Osteocyte (in vitro differentiated cells): Measurements from ENCODE around the gene GPRIN3. TPM values are rescaled to one million over a fixed set of nuclear protein-coding genes. Genes with fewer than 3 reads are reported as not detected.

Experiments used
- DNase-seq: peaks from one replicate; pipeline ENCODE4 v3.0.0; 2021; ENCODE audit warnings: mixed read lengths; ENCODE audit not compliant: unreplicated experiment; ENCODE audit errors: extremely low spot score
- H3K27ac Mint-ChIP-seq: one replicate; pipeline ENCODE4 v1.8.0; 2021; ENCODE audit warnings: mild to moderate bottlenecking, mixed read lengths; ENCODE audit not compliant: unreplicated experiment
- H3K27me3 Mint-ChIP-seq: one replicate; pipeline ENCODE4 v1.8.0; 2021; ENCODE audit warnings: mixed read lengths; ENCODE audit not compliant: unreplicated experiment
- H3K36me3 Mint-ChIP-seq: one replicate; pipeline ENCODE4 v1.8.0; 2021; ENCODE audit warnings: mixed read lengths; ENCODE audit not compliant: unreplicated experiment
- H3K4me1 Mint-ChIP-seq: one replicate; pipeline ENCODE4 v1.8.0; 2021; ENCODE audit warnings: mixed read lengths; ENCODE audit not compliant: unreplicated experiment
- H3K4me3 Mint-ChIP-seq: one replicate; pipeline ENCODE4 v1.8.0; 2021; ENCODE audit warnings: mild to moderate bottlenecking, moderate library complexity, mixed read lengths; ENCODE audit not compliant: unreplicated experiment
- H3K9me3 Mint-ChIP-seq: one replicate; pipeline ENCODE4 v1.8.0; 2021; ENCODE audit warnings: mixed read lengths; ENCODE audit not compliant: unreplicated experiment
- total RNA-seq: library from RNA; stranded (reverse); gene quantifications from 2 replicates; pipeline ENCODE4 v1.2.1, GENCODE V29; 2021
- TF ChIP-seq, protein P1 (sequence below): fragments of 200-600 bp; sonication (generic); IDR thresholded peaks from 2 replicates; pipeline ENCODE4 v1.5.0; 2021; ENCODE audit warnings: antibody characterized with exemption, mild to moderate bottlenecking, moderate library complexity

GPRIN3 gene
- total RNA-seq, 1 donor from 2014 or later, result not detected

DNA sequence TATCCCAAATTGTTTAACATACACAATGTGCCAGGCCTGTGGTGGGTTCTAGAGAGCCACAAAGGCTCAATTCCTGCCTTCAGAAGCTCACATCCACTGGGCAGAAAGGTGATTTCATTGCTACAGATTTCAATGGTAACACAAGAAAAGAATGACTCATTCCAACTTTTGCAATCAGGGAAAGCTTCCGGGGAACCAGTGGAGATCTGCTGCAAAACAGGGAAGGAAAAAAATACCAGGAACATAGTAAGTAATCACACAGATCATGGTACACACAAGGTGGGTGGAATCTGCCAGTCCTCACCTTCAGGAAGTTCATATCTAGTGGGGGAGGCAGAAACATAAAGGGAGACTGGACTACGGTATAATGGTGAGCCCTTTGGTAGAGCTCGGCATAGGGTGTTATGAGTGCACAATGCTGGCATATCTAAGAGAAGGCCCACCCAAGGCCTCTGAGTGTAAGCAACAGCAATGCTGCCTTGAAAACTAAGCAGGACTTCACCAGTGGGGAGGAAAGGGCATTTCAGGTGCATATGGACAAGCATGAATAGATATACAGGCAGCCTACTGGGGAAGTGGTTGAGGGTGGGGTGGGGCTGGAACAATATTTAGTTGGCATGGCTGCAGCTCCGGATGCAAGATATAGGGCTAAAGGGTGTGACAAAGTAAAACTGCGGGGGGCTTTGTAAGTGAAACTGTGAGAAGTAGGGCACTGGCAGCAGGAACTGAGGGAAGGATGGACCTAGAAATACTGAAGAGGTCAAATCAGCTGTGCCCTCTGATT, 24.2 kb downstream of the GPRIN3 start:
- Mint-ChIP-seq H3K9me3 (no peaks in the 10 kb centered on the region), H3K36me3 (no peaks in the 10 kb centered on the region), H3K4me1 (no peaks in the 10 kb centered on the region), H3K27ac (no peak overlapping the region), H3K4me3 (no peak overlapping the region), H3K27me3 (peaks cover 14% of the 10 kb centered on the region)
- TF ChIP-seq, protein P1, sequence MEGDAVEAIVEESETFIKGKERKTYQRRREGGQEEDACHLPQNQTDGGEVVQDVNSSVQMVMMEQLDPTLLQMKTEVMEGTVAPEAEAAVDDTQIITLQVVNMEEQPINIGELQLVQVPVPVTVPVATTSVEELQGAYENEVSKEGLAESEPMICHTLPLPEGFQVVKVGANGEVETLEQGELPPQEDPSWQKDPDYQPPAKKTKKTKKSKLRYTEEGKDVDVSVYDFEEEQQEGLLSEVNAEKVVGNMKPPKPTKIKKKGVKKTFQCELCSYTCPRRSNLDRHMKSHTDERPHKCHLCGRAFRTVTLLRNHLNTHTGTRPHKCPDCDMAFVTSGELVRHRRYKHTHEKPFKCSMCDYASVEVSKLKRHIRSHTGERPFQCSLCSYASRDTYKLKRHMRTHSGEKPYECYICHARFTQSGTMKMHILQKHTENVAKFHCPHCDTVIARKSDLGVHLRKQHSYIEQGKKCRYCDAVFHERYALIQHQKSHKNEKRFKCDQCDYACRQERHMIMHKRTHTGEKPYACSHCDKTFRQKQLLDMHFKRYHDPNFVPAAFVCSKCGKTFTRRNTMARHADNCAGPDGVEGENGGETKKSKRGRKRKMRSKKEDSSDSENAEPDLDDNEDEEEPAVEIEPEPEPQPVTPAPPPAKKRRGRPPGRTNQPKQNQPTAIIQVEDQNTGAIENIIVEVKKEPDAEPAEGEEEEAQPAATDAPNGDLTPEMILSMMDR, result no peak
- DNase-seq, result no peak

DNA sequence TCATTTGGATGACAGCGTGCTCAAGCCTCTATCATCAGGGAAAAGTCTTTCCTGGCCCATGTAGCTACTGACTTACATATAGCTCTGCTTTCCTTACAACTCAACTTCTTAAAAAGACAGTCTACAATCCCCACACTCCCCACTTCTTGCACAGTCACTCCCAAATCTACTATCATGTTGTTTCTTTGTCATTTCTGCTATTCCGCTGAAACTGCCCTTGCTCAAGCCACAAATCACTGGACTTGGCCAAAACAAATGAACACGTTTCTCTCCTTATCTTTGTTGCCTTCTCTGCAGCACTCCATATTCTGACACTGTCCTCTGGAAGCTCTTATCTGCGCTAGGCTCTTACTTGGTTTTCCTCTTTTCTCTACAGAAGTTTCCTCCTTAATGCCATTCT, 28.2 kb downstream of the GPRIN3 start:
- H3K27ac Mint-ChIP-seq, result no peak overlapping the region
- no peaks in the 10 kb centered on the region for H3K9me3 Mint-ChIP-seq
- no peak for DNase-seq
- H3K4me3 Mint-ChIP-seq, result no peak overlapping the region
- H3K4me1 Mint-ChIP-seq, result no peaks in the 10 kb centered on the region
- H3K36me3 Mint-ChIP-seq, result no peaks in the 10 kb centered on the region
- H3K27me3 Mint-ChIP-seq, result peaks cover 4% of the 10 kb centered on the region
- TF ChIP-seq, protein P1, result no peak

DNA sequence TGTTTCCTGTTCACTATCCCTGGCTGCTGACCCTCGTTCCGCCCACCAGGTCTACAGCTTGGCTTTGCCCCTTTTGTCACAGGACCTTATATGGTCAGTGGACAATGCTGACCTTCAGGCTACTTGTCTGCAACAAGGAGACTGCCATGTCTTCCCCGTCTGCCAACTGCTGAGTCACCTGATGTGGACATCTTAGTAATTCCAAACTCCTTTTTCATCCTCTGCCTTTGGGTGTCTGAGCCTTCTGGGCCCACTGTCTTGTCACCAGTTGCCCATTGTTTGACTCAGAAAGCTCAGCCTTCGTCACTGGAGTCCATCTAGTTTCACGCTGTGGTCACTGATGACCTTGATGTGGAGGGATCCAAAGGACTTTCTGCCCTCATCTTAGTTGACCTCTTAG, 30.2 kb downstream of the GPRIN3 start:
- no peak for DNase-seq

DNA sequence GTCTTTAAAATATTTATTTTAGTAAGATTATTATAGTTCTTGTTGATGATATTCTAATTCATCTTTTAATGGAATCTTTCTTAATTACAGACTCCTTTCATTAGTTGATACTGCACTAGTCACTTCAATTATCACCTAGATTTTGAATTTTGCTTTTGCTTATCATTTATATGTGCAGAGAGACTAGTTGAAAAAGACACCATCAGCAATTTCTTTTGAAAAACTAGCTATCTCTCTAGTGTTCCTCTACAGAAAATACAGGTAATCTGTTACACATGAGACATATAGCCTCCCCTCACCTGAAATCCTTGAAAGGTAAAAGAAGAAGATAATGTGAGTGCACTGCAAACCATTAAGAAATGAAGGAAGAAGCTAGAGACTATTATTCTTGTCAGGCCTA, 31.3 kb downstream of the GPRIN3 start:
- Mint-ChIP-seq H3K36me3 (no peaks in the 10 kb centered on the region), H3K4me3 (no peak overlapping the region), H3K9me3 (no peaks in the 10 kb centered on the region), H3K4me1 (no peaks in the 10 kb centered on the region), H3K27ac (no peak overlapping the region), H3K27me3 (peaks cover 4% of the 10 kb centered on the region)
- TF ChIP-seq, protein P1, result no peak
- no peak for DNase-seq

More for the DNA sequence above, 30.2 kb downstream of the GPRIN3 start:
- Mint-ChIP-seq H3K36me3 (no peaks in the 10 kb centered on the region), H3K27me3 (peaks cover 4% of the 10 kb centered on the region), H3K27ac (no peak overlapping the region), H3K4me1 (no peaks in the 10 kb centered on the region), H3K9me3 (no peaks in the 10 kb centered on the region), H3K4me3 (no peak overlapping the region)
- TF ChIP-seq, protein P1, result no peak

DNA sequence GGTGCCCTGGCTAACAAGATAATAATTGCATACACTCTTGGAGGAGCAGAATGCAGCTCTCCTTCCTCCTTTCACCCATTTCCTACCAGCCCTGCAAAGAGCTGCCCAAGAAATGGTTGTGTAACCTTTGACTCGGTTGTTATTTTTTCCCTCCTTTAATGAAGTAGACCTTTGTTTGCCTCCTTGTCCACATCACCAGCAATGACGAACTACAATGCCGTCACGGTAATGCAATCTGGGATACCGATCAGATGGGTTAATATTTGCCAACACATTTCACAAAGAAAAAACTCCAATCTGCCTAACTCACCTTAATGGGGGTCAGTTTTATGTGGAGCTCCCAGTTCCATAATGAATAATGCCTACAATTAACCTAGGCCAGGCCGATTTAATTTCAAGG, 32.0 kb downstream of the GPRIN3 start:
- no peak overlapping the region for H3K4me3 Mint-ChIP-seq
- DNase-seq, result no peak
- no peaks in the 10 kb centered on the region for H3K4me1 Mint-ChIP-seq
- H3K36me3 Mint-ChIP-seq, result no peaks in the 10 kb centered on the region
- H3K27ac Mint-ChIP-seq, result no peak overlapping the region
- TF ChIP-seq, protein P1, result no peak
- peaks cover 4% of the 10 kb centered on the region for H3K27me3 Mint-ChIP-seq
- no peaks in the 10 kb centered on the region for H3K9me3 Mint-ChIP-seq
